WTC11 (cell line): Measurements from ENCODE around the gene SCOC. TPM values are rescaled to one million over a fixed set of nuclear protein-coding genes. Genes with fewer than 3 reads are reported as not detected.

ENCODE experiments used
- ATAC-seq: fragments of 200-7000 bp; cut with Tn5 transposase; 2 replicates; pipeline ENCODE4 v1.10.0; 2021; ENCODE audit warnings: mild to moderate bottlenecking, moderate library complexity
- Bru-seq: library from RNA; stranded (reverse); fragments of 400-500 nt; gene quantifications from one replicate; lab custom pipeline; 2021; lab: Mats Ljungman, UMichigan
- CTCF ChIA-PET: fragments of 300-600 bp; sonication (Branson Sonifier 250); formaldehyde crosslinking; loops from one replicate; lab custom pipeline; 2021; ENCODE audit warnings: antibody characterized with exemption; lab: Charles Lee
- POLR2A ChIA-PET: fragments of 350-600 bp; sonication (Branson Sonifier 250); formaldehyde crosslinking; loops from one replicate; lab custom pipeline; 2021; ENCODE audit warnings: antibody characterized with exemption; lab: Charles Lee
- DNase-seq: peaks from one replicate; pipeline ENCODE4 v3.0.0; 2021; ENCODE audit warnings: low spot score
- H3K27ac Mint-ChIP-seq: 2 replicates; pipeline ENCODE4 v1.8.0; 2021; ENCODE audit warnings: mixed read lengths
- H3K27me3 Mint-ChIP-seq: 2 replicates; pipeline ENCODE4 v1.8.0; 2021; ENCODE audit warnings: low read depth, mild to moderate bottlenecking, moderate library complexity, mixed read lengths
- H3K36me3 Mint-ChIP-seq: 2 replicates; pipeline ENCODE4 v1.8.0; 2021; ENCODE audit warnings: mixed read lengths
- H3K4me1 Mint-ChIP-seq: 2 replicates; pipeline ENCODE4 v1.8.0; 2022; ENCODE audit warnings: mixed read lengths
- H3K4me3 Mint-ChIP-seq: 2 replicates; pipeline ENCODE4 v1.8.0; 2021; ENCODE audit warnings: mild to moderate bottlenecking, moderate library complexity, mixed read lengths
- H3K9me3 Mint-ChIP-seq: 2 replicates; pipeline ENCODE4 v1.8.0; 2021; ENCODE audit warnings: mixed read lengths
- ARID4B ChIP-seq: sonication (generic); formaldehyde crosslinking; IDR thresholded peaks from 2 replicates; pipeline ENCODE4 v1.8.0; 2023; ENCODE audit warnings: missing genetic modification reagents, mild to moderate bottlenecking, borderline replicate concordance
- CREM ChIP-seq: sonication (generic); formaldehyde crosslinking; IDR thresholded peaks from 2 replicates; pipeline ENCODE4 v1.8.1; 2022; ENCODE audit warnings: mild to moderate bottlenecking, missing genetic modification reagents, moderate library complexity
- E2F5 ChIP-seq: sonication (generic); formaldehyde crosslinking; IDR thresholded peaks from 2 replicates; pipeline ENCODE4 v1.8.1; 2022; ENCODE audit warnings: mild to moderate bottlenecking, moderate library complexity, missing genetic modification reagents
- EMX1 ChIP-seq: fragments of 250-450 bp; sonication (Bioruptor Pico); IDR thresholded peaks from 2 replicates; pipeline ENCODE4 v1.8.0; 2021; ENCODE audit warnings: mild to moderate bottlenecking
- FOXP1 ChIP-seq: sonication (generic); formaldehyde crosslinking; IDR thresholded peaks from 2 replicates; pipeline ENCODE4 v1.8.0; 2022; ENCODE audit warnings: missing genetic modification reagents, mild to moderate bottlenecking, moderate library complexity, borderline replicate concordance
- IRF1 ChIP-seq: sonication (generic); formaldehyde crosslinking; IDR thresholded peaks from 2 replicates; pipeline ENCODE4 v1.8.0; 2023; ENCODE audit warnings: missing genetic modification reagents
- JUN ChIP-seq: sonication (generic); formaldehyde crosslinking; IDR thresholded peaks from 2 replicates; pipeline ENCODE4 v1.8.0; 2023; ENCODE audit warnings: mild to moderate bottlenecking, missing genetic modification reagents
- MAX ChIP-seq: sonication (generic); formaldehyde crosslinking; IDR thresholded peaks from 2 replicates; pipeline ENCODE4 v1.8.0; 2022; ENCODE audit warnings: mild to moderate bottlenecking, missing genetic modification reagents
- MYBL2 ChIP-seq: sonication (generic); formaldehyde crosslinking; IDR thresholded peaks from 2 replicates; pipeline ENCODE4 v1.8.1; 2023; ENCODE audit warnings: mild to moderate bottlenecking, moderate library complexity, missing genetic modification reagents
- NFATC4 ChIP-seq: fragments of 250-450 bp; sonication (Bioruptor Pico); IDR thresholded peaks from 2 replicates; pipeline ENCODE4 v1.9.0; 2021; ENCODE audit warnings: mild to moderate bottlenecking
- NFYB ChIP-seq: sonication (generic); formaldehyde crosslinking; conservative IDR thresholded peaks from 2 replicates; pipeline ENCODE4 v1.8.0; 2022; ENCODE audit warnings: low read depth, missing genetic modification reagents
- NR3C1 ChIP-seq: sonication (generic); formaldehyde crosslinking; conservative IDR thresholded peaks from 2 replicates; pipeline ENCODE4 v1.8.1; 2023; ENCODE audit warnings: low read depth, mild to moderate bottlenecking, missing genetic modification reagents
- PREB ChIP-seq: sonication (generic); formaldehyde crosslinking; IDR thresholded peaks from 2 replicates; pipeline ENCODE4 v1.8.1; 2022; ENCODE audit warnings: mild to moderate bottlenecking, missing genetic modification reagents, moderate library complexity, borderline replicate concordance
- SOX15 ChIP-seq: fragments of 250-450 bp; sonication (Bioruptor Pico); IDR thresholded peaks from 2 replicates; pipeline ENCODE4 v1.9.0; 2021; ENCODE audit warnings: mild to moderate bottlenecking
- SP1 ChIP-seq: sonication (generic); formaldehyde crosslinking; conservative IDR thresholded peaks from 2 replicates; pipeline ENCODE4 v1.8.1; 2022; ENCODE audit warnings: missing genetic modification reagents
- TEAD1 ChIP-seq: sonication (generic); formaldehyde crosslinking; IDR thresholded peaks from 2 replicates; pipeline ENCODE4 v1.8.0; 2022; ENCODE audit warnings: mild to moderate bottlenecking, missing genetic modification reagents
- USF1 ChIP-seq: sonication (generic); formaldehyde crosslinking; IDR thresholded peaks from 2 replicates; pipeline ENCODE4 v1.8.0; 2022; ENCODE audit warnings: mild to moderate bottlenecking, missing genetic modification reagents
- USF2 ChIP-seq: sonication (generic); formaldehyde crosslinking; IDR thresholded peaks from 2 replicates; pipeline ENCODE4 v1.8.1; 2023; ENCODE audit warnings: mild to moderate bottlenecking, missing genetic modification reagents, moderate library complexity
- ZBTB21 ChIP-seq: sonication (generic); formaldehyde crosslinking; IDR thresholded peaks from 2 replicates; pipeline ENCODE4 v1.8.1; 2023; ENCODE audit warnings: mild to moderate bottlenecking, missing genetic modification reagents, borderline replicate concordance
- ZBTB43 ChIP-seq: sonication (generic); formaldehyde crosslinking; IDR thresholded peaks from 2 replicates; pipeline ENCODE4 v1.8.1; 2023; ENCODE audit warnings: mild to moderate bottlenecking, missing genetic modification reagents
- ZMAT4 ChIP-seq: fragments of 250-450 bp; sonication (Bioruptor Pico); IDR thresholded peaks from 2 replicates; pipeline ENCODE4 v1.9.0; 2021; ENCODE audit warnings: mild to moderate bottlenecking
- ZNF138 ChIP-seq: sonication (generic); formaldehyde crosslinking; conservative IDR thresholded peaks from 2 replicates; pipeline ENCODE4 v1.8.1; 2022; ENCODE audit warnings: mild to moderate bottlenecking, moderate library complexity, missing genetic modification reagents
- long read RNA-seq, 3 experiments: library from RNA in 1 of 3; library from capped mRNA in 1 of 3; library from polyadenylated mRNA in 1 of 3; unstranded in 2 of 3; stranded (forward) in 1 of 3; transcript quantifications; one replicate each; pipeline ENCODE4 v2.0.0, GENCODE V29; 2021
- total RNA-seq: library from RNA; stranded (reverse); gene quantifications from 3 replicates; pipeline ENCODE4 v1.2.3, GENCODE V29; 2021

Gene SCOC
- total RNA-seq (33.0 to 37.3 TPM (median 33.6 TPM) in 3 replicates), Bru-seq, nascent RNA (percentile 53 among the genes with signal in this experiment)
- long read RNA-seq, experiment 1, transcript SCOC-211 (4 exons, 1,959 nt) = major isoform, 162 of 203 reads
- long read RNA-seq, experiment 1, transcript SCOC-207 (3 exons, 1,838 nt) = minor isoform, 21 of 203 reads
- long read RNA-seq, experiment 1, partial matches to known transcripts = 13 of 203 reads
- long read RNA-seq, experiment 1, other reads (novel, unspliced or antisense) = 7 of 203 reads
- long read RNA-seq, experiment 2, transcript SCOC-211 (4 exons, 1,959 nt) = major isoform, 41 of 70 reads
- long read RNA-seq, experiment 2, partial matches to known transcripts = 12 of 70 reads
- long read RNA-seq, experiment 2, other reads (novel, unspliced or antisense) = 17 of 70 reads
- long read RNA-seq, experiment 3, transcript SCOC-207 (3 exons, 1,838 nt) = minor isoform, 35 of 220 reads
- long read RNA-seq, experiment 3, transcript SCOC-211 (4 exons, 1,959 nt) = major isoform, 171 of 220 reads
- long read RNA-seq, experiment 3, partial matches to known transcripts = 8 of 220 reads
- long read RNA-seq, experiment 3, other reads (novel, unspliced or antisense) = 6 of 220 reads

GRCh38 chr4:140373328-140374129 lies at the start of gene SCOC:
TSS of gene SCOC (plus strand) at chr4:140373646. CDS start at chr4:140379171, 5,525 bp downstream.
- Mint-ChIP-seq H3K27me3 (no peaks in the 10 kb centered on the region), H3K27ac (peak within 1 kb of the TSS; percentile 91), H3K4me3 (no peak within 1 kb of the TSS), H3K9me3 (no peaks in the 10 kb centered on the region), H3K36me3 (no peaks in the 10 kb centered on the region), H3K4me1 (peaks cover 22% of the 10 kb centered on the region)
- DNase-seq (peak; percentile 99), ATAC-seq (peak; percentile 95)
- ChIA-PET CTCF (interaction anchor here (0.8 to 3.3 kb wide), 17 partner anchors 10 to 510 kb away, joined by 3 to 84 read pairs (median 4); partner anchors contain the start of genes CLGN and ELMOD2), POLR2A (interaction anchor here (0.6 to 1.9 kb wide), 13 partner anchors 12 to 383 kb away, joined by 3 to 11 read pairs (median 4); partner anchors contain the start of genes CLGN, ELMOD2, MGAT4D and TBC1D9)
- peak; percentile 69 for TF ChIP-seq NFYB
- peak; percentile 61; the same call in 1 of the 2 replicates for TF ChIP-seq MAX
- TF ChIP-seq NR3C1 (CRISPR knock-in tag) = no peak
- peak; percentile 61; the same call in 1 of the 2 replicates for TF ChIP-seq FOXP1
- TF ChIP-seq PREB (CRISPR knock-in tag) = no peak
- TF ChIP-seq USF2 (CRISPR knock-in tag) = no peak
- TF ChIP-seq IRF1 (CRISPR knock-in tag) = 0 out of 2 replicates have a peak, but pooled peaks have one; percentile 51
- peak; percentile 61; the same call in 1 of the 2 replicates for TF ChIP-seq E2F5 (CRISPR knock-in tag)
- TF ChIP-seq TEAD1 (CRISPR knock-in tag) = peak; percentile 84
- TF ChIP-seq CREM (CRISPR knock-in tag) = peak; percentile 62; the same call in 1 of the 2 replicates
- TF ChIP-seq MYBL2 = peak; percentile 26; the same call in 1 of the 2 replicates
- TF ChIP-seq SP1 (CRISPR knock-in tag) = peak; percentile 81
- TF ChIP-seq ZBTB43 (CRISPR knock-in tag) = peak; percentile 45; the same call in 1 of the 2 replicates
- TF ChIP-seq SOX15 = no peak
- peak; percentile 49; the same call in 1 of the 2 replicates for TF ChIP-seq USF1 (CRISPR knock-in tag)
- no peak for TF ChIP-seq NFATC4 (CRISPR knock-in tag)
- TF ChIP-seq ARID4B (CRISPR knock-in tag) = peak; percentile 52; the same call in 1 of the 2 replicates
- no peak for TF ChIP-seq EMX1
- no peak for TF ChIP-seq ZMAT4 (CRISPR knock-in tag)
- peak; percentile 50; the same call in 1 of the 2 replicates for TF ChIP-seq ZBTB21 (CRISPR knock-in tag)
- no peak for TF ChIP-seq ZNF138 (CRISPR knock-in tag)
- TF ChIP-seq JUN (CRISPR knock-in tag) = no peak
